HG03066 (cell line): ENCODE results near the gene GRIA3.
A peak's percentile ranks its signal among the peaks of the same experiment; 100 is the strongest.

Experiments used
- ATAC-seq: cut with Tn5 transposase; IDR thresholded peaks from one replicate; pipeline ENCODE4 v1.9.1; 2021; ENCODE audit warnings: low read depth; ENCODE audit not compliant: unreplicated experiment

The GRIA3 gene

DNA sequence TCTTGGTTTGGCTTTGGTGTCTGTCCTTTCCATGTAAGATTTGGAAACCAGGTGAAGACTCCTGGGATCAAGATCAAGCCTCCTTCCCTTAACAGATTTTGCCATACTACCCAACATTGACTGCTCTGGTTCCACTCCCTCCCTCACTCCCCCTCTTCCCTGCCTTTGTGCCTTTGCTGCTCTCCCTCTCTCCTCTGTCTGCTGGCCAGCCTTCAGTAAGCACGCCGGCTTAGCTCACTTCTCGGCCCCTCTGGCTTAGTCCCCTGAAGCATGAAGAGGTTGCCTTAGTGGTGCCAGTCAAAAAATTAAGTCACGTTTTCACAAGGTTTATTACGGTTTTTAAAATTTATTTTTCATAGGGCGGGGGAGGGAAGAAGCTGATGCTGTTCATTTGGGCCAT, 6.0 kb downstream of the GRIA3 start:
- ATAC-seq = no peak

DNA sequence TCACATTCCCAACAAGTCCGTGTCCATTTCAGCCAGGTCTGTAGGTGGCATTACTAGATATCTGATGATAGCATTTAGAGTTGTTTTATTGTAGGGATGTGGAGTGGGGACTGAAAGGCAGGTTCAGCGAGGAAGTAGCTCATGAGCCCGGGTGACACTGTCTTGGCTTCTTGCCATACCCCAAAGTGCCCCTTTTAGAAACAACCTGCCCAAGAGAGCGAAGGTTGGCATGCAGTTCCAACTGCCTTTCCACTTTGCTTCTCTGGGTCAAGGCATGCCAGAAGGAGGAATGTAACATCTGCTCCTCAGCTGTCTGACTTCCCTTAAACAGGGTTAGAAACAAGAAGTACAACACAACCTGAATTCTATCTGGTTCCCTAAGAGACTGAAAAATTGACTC, 9.0 kb downstream of the GRIA3 start:
- ATAC-seq = no peak

DNA sequence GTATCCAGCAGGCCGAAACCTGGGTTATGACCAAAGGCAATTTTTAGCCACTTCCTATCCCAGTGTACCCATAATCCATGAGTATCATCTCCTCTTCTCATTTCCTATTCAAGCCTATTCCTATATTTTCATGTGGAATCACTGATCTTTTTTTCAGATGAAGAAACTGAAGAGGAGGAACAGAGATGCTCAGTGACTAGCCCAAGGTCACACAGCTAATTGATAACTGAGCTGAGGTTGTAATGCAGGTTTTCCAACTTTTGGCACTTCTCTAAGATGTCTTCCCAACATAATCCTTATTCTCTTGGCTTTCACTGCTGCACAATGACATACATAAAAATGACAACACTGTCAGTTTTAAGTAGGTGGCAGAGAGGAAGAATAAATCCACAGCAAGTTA, 15.3 kb downstream of the GRIA3 start:
- no peak for ATAC-seq

DNA sequence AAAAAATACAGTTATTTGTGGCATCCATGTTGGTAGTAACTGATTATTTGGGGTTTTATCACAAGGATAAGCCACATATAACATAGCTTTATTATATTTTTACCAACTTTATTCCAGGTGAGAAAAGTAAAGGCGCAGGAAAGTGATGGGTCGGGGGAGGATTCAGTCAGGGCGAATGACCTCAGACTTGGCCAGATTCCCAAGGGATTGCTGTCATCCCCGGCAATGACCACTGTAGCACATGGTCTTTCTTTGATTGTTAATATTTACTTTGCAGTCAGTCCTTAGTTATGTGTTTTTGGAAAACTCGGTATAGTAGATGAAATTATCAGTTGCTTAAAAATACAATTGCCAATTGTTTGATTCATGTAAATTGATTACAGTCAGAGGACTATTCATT, 17.6 kb downstream of the GRIA3 start:
- no peak for ATAC-seq

DNA sequence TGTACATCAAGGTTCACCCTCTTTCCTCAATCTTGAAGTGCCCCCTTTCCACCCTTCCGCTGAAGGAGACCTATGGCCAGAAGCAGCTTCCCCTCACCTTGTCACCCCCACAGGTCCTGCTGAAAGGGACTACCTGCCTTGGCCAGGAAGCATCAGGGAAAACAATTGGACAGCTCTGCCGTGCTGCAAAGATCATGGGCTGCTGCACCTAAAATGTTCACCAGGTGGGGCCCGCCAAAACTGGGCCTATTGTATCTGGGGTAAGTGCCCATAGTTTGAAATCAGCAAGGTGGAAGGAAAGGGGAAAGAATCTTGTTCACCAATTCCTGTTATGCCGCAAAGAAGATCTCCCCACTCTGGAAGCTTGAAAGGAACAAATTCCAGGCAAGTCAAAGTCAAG, 18.4 kb downstream of the GRIA3 start:
- no peak for ATAC-seq

DNA sequence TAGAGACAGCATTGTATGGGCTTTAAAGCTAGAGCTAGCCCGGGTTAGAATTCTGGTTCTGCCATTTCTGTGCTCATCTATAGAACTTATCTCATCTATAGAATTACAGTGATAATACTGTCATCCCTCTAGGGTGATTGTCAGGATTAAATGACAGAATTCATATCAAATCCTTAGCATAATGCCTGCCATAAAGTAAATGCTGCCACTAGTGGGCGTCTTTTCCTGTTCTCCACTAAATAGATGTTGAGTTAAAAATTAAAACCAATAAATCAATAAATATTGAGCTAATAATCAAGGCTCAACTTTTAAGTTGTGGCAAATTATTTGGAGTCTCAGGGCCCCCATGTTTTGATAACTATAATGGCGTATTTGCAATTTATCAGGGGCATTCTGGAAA, 19.7 kb downstream of the GRIA3 start:
- ATAC-seq = no peak

DNA sequence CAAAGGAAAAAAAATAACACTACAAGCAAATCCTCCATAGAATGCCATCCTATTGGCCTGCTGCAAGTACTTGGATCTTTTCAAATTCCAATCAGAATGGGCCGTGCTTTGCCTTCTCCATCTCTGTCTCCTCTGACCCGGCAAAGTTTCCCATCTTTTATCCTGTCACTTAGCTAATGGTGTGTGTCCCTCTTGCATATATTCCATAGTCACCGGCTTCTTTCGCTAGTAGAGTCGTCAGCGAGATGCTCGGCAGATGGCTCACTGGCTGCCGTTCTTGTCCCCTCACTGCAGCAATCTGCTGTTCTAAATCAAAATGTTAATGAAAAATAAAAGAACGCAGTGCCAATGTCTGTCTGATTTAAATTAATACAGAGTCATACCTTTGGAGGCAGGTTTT, 22.1 kb downstream of the GRIA3 start:
- ATAC-seq = no peak

DNA sequence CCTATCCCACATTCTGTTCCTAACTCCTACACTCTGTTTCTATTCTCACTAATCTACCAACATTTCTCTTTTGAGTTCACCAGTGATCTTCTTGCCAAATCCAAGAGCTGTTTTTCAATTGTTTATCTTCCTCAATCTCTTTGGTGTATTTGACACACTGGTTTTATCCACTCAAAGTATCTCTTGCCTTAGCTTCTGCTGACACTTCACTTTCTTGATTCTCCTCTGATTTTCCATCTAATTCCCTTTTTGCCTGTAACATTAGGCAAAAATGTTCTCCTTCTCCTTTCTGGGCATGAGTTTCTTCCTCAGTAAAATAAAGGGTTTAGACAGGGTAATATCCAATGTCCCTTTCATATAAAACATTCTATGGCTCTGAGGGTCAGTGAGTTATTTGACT, 26.2 kb downstream of the GRIA3 start:
- ATAC-seq = no peak

DNA sequence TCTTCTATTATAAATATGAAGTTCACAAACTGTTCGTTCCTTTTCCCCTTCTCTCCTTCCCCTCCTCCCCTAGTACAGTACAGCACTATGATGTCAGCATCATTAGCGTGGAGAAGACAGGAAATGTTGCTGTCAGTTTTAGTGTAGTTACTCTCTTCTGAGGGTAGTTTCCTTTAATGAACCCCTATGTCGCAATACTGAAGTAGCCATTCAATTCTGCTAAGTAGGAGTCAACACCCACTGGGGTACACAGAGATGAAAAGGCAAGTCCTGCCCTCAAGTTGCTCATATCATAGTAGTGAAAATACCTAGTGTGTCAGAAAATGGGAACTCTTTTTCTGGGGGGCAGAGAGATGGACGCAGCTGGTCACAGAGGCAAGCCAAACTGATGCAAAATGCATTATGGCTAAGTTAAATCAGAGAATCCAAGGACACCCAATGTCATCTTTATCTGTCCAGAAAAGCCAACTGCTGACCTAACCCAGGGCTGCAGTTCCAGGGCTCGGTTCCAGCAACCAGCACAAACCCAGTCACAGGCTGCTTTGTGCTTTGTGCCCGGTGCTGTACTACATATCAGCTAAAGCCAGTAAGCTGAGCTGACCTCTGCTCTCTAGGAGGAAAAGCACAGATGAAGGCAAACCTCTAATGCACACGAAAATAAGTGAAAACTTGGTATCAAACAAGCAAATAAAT, 31.5 kb downstream of the GRIA3 start:
- no peak for ATAC-seq

DNA sequence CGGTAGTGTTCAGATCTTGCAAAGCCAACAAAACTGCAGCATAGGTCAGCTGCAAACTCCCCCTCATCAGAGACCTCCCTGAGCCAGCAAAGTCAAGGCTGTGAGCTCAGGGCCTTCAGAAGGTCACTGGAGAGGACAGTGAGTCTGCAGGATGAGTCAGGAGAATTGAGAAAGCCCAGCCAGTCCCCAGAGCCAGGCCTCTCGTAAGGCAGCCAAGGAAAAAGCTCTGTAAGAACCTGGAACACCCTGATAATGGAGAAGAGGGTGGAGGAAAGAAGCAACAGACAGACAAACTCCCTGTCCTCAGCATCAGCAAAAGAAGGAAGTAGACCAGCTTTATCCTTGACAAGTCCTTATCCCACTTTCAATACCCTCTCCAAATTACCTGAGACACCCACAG, 33.0 kb downstream of the GRIA3 start:
- no peak for ATAC-seq

DNA sequence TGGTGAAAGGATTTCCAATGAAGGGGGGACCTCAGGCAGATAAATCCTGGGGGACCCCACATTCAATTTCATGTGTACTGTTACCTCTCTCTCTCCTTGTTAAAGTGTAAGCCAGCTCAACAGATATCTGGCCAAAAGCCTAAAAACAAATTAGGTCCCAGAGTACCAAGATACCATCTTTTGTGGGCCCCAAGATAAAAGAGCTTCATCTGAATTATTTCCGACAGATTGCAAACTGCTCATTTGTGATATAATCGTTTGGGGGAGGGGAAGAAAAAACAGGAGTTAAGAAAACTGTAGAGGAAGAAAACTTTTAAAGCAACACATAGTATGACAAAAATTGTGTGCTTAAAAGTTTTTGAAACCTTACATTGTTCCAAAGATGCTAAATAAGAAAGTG, 33.6 kb downstream of the GRIA3 start:
- ATAC-seq = no peak

DNA sequence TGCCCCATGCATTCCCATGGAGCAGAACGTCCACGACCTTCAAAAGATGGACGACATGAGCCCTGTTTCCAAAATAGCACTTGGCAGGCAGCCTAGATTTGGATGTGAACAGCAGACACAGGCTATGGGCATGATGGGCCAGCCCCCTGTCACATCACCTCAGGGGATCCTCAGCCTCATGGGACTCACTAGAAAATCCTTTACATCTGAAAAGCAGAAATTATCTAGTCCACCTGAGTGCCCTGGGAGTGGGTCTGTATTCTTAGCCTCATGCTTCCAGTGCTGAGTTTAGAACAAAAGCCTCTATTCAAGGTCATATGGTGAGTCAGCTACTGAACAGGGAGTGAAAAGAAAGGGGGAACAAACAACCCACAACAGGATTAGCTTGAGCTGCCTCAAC, 35.8 kb downstream of the GRIA3 start:
- ATAC-seq = no peak

DNA sequence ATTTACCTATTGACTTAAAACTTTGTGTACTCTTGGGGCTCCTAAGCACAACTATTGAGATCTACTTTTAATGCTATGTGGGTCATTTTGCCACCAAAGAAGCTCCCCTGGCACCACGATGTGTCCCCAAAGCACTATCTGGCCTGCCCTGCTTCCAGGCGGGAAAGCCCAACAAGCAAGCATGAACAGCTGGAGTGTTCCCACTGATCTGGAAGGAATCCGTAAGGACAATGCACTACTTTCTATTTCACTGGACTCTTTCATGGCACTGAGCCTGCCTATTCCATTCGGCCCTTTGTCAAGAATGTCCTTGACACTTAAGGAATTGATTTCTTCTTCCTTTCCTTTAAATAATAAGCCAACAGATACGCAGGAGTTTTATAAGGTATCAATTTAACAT, 38.8 kb downstream of the GRIA3 start:
- no peak for ATAC-seq

DNA sequence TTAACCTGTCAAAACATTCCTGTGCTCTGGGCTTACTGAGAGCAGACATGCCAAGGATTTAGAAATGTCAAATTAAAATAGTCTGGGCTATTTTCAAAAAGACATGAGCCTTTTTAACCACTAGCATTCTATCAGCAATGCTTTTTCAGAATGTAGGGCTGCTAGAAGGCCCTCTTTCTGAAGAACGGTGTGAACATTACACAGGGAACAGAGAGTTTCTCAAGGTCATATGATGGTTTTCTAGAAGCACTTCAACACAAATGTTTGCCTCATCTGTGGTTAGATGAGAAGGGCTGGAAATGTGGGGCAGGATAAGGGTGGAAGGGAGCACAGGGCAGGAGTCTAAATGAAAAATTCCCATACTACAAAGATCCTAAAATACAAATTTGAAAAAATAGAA, 39.3 kb downstream of the GRIA3 start:
- ATAC-seq = peak; percentile 48

DNA sequence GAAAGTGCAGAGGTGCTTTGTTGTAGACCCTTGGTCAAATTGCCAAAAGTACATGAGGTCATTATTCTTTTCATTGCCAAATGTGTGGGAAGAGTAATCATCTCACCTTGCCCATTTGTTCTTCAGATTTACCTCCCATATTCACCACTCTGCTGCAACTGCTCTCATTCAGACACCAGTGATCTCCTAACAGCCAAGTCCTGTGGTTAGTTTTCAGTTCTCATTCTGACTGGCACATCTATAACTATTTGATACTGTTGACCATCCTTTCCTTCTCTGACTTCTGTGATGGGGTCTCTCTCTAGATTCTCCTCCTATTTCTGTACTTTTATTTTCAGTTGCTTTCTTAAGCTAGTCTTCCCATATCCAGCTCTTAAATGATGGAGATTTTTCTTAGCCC, 39.8 kb downstream of the GRIA3 start:
- peak; percentile 95 for ATAC-seq

DNA sequence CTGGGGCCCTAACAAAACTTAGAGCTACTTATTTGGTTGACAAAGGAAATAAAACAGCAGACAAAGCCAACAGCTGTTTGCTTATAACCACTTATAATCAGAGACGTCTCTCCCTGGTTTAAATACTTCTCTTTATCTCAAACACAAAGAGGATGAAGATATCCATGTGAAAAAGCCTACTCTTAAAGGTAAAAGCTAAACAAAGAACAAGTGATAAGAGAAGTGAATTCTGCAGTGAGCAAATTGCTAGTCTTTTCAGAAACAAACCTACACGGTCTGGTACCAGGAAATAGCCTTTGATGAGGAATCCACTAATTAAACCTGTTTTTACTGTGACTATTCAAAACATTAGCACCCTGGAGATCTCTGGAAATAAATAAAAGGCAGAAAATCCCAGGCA, 46.7 kb downstream of the GRIA3 start:
- ATAC-seq = no peak

DNA sequence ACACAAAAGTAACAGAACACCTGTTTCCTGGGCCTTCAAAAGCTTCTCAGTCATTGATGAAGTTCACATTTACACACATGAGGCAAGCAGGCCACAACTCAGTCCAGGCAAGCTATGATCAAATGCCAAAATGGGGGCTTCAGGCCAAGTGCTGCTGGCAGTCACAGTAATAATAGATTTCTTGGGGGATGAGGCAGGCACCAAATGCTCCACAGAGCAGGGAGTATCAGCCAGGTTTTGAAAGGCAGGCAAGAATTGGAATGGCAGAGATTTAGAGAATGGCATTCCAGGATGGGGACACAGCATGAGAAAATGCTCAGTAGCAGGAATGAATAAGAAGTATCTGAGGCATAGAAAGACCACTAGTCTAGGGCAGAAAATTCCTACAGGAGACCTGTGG, 52.8 kb downstream of the GRIA3 start:
- ATAC-seq = no peak

DNA sequence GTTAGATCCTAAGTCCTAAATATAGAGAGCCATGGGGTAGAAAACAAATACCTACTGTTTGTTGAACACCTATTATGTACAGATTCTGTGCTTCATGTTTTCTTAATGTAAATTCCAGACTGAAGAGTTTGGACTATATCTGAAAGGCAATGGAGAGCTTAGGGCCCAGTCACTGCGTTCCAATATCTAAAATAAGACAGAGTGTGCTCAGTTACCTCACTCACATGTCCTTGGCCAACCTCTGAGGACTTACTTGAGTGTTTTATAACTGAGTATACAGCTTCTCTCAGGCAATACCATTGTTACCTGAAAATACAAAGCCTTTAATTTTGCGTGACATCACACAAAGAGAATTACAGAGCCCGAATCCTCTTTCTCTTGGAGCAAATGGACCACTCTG, 53.2 kb downstream of the GRIA3 start:
- ATAC-seq = no peak

DNA sequence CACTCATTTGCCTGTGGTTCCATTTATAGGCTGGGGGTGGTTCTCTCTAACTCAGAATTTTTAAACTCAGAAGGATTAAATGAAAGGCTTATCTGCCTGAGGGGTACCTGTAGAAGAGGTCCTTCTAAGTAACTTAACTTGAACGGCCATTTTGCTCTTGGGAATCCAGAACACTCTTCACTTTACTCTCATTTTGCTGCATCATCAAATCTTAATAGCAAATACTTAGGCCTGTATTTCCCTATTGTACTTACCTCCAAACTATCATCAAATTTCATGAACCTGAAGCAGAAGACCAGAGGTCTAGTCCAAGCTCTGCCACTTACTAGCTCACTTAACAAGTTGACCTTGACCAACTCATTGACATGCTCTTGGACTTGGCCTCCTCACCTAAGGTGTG, 70.4 kb downstream of the GRIA3 start:
- ATAC-seq = no peak

DNA sequence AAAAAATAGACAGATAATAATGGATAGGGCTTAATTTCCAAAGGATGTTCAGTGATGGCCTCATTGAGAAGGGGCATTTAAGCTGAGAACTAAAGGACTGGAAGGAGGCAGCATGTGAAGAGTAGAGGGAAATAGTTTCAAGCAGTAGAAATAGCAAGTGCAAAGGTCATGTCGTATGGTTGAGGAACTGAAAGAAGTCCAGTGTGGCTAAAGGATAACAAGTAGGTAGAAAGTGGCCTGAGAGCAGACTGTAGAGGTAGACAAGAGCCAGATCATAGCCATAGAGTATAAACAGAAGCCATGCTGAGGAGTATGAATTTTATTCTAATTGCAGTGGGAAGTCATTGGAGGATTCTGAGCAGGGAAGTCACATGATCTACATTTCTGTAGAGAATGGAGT, 72.3 kb downstream of the GRIA3 start:
- ATAC-seq = peak; percentile 85

DNA sequence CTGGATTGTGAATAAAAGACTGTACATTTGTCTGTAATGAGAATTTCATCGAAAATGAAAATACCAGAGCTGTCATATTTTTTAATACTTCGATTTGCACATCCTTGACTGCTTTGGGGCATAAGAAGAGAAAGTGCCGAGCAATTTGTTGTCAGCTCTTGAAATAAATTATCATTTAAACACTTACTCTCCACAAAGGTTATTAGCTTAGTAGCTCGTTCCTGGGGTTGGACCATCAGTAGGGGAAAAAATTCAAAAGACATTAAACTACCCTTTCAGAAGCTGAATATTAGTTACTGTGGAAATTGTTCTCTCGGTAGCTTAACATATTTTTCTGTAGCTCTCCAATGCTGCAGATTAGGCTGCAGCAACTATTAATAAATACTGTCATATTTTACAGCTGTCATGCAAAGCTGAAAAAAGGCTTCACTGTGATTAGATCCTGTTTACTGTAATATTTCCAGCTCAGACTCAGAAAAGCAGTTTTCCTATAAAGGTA, 76.9 kb downstream of the GRIA3 start:
- no peak for ATAC-seq

DNA sequence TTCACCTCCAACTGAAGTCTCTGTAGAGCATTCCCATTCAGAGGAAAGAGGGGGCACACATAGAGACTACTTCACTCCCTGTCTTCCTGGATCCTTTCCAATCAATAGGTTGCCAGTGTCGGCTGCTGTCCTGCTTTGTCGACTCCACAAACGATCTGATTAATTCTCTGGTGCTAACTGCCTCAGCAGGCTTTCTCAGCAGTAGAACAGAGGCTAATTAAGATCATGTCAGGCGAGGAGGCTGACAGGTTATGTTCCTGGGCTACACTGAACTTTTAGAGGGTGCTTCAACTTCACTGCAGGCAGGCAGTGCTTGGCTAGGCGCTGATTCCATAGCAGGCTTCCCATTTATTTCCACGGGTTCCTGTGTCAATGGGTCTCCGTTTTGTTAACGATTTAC, 79.2 kb downstream of the GRIA3 start:
- ATAC-seq = no peak

DNA sequence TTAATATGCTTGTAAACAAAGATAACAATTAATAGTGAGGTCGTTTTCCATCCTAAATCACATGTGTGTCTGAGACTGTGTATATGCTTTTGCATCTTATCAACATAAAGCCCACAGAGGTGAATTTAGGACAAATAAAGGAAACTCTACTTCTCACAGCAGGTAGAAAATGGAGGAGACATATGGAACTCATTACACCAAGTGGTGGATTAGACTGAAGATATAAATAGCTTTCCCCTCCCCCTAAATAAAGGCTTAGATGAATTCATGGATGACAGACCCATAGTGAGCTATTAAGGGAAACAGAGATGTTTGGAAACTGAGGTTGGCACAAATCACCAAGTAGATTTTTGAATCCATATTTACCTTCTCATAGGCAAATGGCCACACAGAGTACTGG, 79.7 kb downstream of the GRIA3 start:
- ATAC-seq = no peak
